HG03280 (cell line): Measurements from ENCODE around the gene CSNK1D.

Experiments
- ATAC-seq: cut with Tn5 transposase; IDR thresholded peaks from one replicate; pipeline ENCODE4 v1.9.1; 2021; ENCODE audit warnings: mild to moderate bottlenecking, moderate library complexity; ENCODE audit not compliant: unreplicated experiment

CSNK1D gene

DNA sequence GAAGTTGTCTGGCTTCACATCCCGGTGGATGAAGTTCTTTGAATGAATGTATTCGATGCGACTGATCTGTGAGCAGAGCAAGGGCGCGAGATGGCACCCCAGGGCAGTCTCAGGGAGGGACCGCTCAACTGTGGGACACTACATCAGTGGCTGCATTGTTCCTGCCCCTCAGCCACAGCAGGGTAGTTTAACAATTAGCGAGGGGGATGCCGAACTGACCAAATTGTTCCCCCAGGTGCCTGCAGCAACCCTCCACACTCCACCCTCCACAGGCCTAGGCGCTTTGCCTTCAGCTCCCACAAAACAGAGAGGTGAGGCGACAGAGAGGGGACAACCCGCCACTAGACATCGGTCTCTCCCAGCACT, 20.3 kb downstream of the CSNK1D start:
- no peak for ATAC-seq

DNA sequence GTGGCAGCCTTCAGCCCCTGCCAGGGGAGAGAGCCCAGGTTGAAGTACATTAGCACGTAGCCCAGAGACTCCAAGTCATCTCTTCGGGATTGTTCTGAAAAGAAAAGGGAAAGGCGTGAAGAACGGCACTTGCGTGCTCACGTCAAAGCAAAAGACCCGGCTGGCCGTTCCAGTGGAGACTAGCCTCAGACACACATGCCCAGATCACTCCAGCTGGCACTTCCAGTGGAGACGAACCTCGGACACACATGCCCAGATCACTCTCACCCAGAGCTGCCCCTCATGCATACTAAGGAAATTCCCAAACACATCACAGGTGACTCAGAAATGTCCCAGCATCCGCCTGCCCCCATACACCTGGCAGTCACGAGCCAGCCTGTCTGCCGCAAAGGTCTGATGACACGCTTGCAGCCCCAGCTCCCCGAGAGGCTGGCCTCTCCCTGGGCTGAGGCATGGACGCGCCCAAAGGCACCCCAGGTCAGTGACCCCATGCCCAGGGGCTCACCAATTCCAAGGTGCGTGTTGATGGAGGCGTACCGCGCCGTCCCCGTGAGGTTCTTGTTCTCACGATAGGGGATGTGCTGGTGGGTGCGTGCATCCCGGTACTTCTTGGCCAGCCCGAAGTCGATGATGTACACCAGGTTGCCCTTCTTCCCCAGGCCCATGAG, 20.9 kb downstream of the CSNK1D start:
- no peak for ATAC-seq

DNA sequence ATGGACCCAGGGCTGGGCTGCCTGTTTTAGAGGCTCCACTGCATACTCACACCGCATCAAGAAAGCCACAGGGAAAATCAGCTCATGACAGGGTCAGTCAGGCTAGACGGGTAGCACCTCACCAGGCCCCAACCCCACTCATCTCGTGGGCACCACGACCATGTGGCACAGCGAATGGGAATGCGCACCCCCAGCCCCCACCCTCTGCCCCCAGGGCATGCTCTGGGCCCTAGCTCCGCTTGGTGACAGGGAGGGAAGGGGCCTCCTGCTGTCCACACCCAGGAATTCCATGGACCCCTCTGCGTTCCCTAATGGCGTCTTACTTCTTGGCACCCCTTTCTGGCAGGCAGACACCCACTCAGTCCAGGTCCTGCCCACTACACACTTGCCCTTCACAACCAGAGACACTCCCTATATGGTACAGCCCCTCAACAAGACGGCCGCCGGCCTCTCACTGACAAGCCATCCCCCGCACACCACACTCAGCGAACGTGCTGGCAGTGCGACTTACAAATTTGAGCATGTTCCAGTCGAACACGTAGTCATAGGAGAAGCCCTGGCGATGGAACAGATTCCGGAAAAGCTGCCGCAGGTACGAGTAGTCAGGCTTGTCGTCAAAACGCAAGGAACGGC, 22.5 kb downstream of the CSNK1D start:
- no peak for ATAC-seq

DNA sequence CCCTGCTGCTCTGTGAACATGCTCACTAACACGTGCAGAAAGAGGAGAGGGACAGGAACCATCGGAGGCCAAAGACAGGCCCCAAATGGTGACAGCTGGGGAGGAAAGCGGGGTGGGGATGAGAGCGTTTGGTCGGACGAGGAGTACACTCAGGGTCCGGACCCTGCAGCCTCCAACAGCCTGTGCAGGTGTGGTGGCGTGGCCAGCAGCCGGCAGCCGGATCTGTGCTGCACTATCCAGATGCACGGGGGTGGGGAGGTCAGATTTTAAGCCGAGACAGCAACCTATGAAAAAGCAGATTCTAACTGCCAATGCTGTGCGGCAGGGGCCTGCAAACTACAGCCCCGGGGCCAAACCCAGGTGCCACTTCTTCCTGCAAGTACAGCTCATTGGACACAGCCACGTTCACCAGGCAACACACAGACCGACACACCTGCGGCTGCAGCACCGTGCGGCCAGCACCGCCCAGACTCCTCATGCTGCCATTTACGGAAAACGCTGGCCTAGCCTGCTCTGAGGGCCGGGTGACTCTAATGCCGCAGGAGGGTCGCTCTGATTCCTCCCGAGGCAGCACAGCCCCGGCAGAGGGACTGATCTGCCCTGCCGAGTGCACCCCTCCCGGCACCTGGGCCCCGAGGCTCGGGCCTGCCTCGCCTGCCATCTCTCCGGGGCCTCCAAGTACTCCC, 23.5 kb downstream of the CSNK1D start:
- no peak for ATAC-seq

DNA sequence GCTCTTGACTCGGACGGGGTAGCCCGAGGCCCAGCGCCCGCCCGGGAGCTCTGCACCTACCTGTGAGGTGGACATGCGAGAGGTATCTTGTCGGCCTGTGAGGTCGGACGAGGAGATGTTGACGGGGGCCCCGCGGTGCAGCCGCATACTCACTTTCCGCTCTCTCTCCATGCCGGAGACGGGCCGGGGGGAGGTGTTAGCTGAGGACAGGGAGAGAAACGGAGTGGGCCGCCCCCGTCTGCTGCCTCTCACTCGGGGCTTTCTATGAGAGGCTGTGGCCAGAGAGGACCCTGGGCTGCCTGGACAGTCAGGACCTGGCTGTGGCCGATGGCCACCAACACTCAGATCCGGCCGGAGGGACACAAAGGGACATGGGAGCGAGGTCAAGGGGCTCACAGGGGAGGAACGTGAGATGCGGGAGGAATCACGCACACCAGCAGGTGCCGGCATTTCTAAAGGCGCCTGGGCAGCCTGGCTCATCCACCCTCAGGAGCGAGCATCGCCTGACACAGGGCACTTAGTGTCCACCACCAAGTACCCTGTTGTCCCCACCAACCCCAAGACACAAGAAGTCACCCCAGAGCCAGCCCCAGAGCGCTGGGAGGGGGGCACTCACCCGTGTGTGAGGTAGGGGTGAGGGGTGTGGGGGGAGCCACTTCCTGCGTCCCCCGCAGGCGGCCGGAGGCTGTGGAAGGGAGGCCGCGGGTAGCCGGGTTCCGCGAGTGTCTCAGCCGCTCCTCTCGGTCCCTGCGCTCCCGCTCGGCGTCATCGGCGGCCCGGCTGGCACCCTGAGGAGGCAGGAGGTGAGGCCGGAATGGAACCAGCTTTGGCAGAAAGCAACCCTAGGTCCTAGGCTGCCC, 24.5 kb downstream of the CSNK1D start:
- ATAC-seq = no peak

DNA sequence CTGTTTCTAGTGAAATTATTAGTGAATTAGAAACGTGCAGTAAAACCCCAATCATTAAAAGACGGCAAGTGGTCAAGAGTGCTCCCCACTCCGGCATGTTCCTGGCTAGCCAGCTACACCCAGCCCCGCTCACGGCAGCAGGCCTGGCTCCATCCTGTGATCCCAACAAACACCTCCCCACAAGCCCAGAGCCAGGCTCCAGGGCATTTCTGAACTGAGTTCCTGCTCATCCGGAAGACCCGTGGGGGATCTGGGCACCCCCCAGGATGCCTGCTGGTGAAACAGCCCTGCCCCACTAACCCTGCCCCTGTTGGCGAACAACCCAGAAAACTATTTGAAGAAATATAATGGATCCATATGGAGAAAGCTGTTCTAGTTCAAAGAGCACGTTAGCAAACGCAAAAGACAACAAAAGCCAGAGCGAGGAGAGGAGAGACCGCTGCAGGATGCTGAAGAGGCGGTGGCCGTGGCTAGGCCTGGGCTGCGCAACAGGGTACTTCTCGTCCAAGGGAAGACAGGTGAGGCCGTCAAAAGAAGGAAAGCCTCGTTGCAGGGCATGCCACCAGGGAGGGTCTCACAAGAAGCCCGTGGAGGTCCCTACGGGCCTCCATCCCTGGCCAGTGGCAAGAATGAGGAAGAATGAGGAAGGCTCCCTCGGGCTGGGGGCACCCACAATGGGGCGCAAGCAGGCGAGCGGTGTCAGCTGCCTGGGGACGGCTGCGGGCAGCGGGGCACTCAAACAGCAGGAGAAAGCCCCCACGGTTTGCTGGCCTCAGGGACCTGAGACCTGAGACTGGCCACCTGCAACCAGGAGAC, 25.4 kb downstream of the CSNK1D start:
- ATAC-seq = no peak

DNA sequence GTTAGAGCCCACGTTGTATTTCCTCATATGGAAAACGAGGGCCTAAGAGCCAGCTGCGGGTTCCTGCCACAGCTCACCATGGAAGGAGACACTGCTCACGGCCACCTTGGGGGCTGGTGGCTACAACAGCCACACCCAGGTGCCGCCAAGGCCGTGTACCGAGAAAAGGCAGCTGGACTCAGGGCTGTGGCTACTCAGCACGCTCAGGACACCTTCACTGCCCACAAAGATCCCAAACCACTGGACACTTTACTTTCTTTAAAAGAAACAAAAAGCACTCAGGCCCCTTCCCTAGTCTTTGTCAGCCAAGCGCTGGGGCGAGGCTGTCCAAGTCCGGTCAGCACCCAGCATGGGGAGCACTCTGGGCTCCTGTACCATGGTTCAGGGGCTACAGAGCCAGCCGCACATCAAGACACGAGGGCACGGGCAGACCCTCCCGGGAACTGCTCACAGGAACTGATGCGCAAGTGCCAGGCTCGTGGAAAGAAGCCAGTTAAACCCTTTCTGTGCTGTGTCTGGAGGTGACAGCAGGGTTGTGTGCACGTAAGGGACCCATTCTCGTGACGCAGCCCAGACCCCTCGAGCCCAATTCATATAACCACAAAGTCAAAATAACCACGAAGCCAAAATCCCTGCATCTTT, 26.2 kb downstream of the CSNK1D start:
- ATAC-seq = no peak

DNA sequence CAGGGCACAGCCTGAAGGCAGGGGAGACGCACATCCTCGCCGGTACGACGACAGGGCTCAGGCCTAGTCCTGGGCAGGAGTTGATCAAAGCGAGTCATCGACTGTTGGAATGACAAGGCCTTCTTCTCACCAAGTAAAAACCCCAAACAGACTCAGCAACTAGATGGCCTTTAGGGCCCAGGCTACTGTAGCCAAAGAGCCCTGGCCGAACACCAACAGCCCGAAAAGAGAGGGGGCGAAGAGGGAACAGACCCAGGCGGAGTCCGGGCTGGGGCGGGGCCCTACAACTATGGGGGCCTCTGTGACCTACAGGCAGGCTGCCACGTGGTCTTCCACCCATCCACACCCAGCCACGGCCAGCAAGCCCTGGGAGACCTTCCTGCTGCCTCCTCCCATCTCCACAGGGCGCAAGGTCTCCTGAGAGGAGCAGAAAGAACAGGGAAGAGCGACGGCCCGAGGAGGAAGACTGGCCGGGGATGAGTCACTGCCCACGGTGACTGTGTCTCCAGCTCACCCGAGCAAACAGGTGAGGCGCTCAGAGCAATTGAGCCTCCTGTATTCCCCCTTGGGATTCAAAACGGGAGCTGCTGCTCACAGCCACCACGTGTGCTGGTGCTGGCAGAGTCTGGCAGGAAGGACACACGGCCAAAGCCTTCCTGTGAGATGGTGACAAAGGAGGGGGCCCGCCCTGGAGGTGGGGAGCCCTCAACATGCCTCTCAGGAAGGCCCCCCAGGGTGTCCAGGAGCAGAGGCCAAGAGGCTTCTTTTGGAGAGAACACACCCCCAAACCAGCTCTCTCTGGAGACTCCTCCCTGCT, 26.9 kb downstream of the CSNK1D start:
- no peak for ATAC-seq

DNA sequence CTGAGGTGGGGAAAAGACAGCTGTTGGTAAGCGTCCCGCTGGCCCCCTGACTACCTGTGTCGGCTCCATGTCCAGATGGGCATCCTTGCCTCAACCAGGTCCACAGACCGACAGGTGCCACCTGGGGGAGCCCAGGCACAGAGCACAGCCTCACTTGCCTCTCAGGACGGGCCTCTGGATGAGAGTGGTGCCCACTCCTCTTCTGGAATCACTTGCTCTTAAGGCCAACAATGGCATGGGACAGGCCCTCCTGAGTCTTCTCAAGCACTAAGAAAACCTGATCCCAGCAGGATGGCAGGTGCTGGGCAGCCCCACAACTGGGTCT, 27.5 kb downstream of the CSNK1D start:
- ATAC-seq = no peak

DNA sequence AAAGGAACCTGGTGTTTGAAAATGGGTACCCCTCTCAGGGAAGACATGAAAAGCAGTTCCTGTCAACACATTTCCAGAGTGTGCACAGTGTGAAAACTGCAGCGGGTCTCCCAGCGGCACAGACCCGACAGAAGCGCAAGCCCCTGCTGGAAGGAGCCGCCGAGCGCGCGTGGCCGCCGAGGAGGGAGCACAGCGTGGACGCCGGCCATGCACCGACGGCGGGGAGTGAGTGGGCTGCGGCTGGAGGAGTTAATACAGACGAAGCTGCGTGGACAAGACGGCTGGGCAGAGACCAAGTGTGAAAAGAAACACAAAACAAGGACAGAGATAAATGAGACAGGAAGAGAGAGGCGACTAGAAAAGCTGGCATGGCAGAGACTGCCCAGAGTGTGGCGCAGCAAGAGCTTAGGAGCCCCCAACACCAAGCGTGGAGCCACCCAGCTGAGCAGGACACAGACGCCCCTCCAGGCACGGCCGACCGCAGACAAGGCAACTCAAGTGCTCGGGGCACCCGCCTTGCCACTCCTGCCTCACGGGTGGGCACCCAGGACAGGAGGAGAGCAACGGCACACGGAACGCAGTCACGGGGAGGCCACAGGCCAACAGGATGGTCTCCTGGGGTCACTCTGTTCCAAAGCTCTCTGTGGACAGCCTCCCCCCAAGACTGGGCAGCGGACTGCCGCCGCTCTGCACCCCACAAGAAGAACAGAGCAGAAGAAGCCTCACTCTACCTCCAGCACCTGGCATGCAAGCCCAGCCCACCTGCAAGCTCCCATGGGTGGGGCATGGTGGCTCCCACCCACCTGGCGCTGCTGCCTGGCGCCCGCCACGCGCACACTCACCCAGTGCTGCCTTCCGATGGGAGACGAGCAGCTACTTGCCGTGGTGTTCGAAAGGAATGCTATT, 28.1 kb downstream of the CSNK1D start:
- ATAC-seq = no peak

DNA sequence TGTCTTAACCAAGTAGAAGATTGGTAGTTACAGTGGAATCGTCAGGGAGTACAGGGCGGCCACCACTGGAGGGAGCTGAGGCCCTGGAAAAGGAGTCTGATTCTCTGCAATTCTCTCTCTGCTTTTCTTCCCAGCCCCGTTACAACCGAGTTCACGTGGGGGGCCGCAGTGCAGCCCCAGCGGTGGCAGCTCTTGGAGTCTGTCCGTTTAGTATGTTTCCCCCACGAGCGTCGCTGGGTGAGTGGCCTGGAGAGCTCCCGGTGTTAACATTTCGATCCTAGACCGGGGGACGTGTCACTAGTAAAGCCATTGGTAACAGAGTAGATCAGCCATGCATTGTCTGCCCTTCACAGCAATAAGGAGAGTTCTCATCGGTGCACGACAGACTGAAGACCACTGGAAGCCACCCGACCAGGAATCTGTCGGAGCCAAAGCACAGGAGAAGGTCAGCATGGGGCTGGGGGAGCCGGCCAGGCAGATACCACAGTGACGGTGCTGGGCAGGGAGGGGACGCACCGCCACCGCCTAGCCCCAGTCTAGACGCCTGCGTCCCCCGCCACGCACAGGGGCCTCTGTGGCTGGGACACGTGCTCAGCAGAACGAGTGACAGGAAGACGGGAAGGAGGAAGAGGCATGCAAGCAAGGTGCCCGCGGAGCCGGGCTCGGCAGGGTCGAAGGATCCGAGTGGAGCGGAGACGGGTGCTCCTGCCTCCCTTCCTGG, 28.9 kb downstream of the CSNK1D start:
- ATAC-seq = no peak

DNA sequence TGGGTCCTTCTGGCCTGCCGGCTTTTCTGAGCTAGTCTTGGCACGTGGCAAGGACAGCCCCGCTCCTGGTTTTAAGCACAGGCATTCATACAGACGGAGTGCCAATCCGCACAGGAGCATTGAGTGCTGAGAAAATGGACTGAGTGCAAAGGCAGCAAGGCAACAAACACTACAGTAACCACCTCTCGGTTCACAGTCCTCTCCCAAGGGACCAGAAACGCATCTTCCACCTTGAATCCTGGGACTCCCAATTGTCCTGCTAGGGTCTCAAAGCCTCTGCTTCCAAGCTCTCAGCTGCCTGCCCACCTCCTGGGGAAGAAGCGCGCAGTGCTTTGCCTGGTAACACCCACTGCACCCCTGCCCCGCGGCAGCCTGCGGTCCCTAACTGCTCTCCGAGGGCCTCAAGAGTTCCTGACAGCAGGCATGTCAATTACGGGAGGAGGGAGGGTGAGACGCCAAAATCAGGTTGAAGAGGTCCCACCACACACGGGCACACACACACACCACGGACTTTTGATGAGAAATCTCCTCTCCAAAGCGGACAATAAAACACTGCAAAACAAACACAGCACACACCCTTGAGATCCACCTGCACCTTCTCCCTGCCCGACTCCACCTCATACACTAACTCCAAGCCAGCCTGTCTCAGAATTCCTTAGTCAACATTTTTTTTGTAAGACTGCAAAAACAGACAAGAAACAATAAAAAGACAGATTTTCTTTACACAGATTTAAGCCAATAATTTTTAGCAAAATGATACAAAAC, 29.7 kb downstream of the CSNK1D start:
- ATAC-seq = no peak

DNA sequence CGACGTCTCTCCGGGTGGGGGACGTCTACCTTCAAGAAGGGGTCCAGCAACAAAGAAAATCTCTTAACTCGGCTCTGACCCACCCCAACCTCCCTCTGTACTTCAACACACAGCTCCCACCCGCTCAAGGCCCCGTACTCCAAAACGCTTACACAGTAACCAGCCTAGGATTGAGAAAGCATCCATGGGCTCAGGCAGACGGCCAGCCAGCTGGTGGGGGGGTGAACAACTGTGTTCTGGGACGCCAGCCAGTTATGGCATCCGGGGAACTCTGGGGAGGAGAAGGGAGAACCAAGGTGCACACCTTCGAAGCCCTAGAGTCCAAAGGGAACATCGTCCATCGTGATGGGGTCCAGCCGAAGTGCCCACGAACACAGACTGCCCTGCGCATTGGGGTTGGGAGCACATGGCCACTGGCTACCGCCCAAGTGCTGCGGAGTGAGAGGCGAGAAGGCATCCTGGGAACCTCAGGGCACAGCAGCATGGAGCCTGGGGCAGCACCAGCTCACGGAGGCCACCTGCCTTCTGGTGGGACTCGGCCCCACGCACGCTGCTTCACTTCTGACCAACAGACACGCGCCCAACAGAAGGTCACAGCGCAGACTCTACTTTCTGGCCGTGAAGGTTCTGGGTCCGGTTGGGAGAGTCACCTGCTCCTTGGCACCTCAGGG, 30.4 kb downstream of the CSNK1D start:
- no peak for ATAC-seq

DNA sequence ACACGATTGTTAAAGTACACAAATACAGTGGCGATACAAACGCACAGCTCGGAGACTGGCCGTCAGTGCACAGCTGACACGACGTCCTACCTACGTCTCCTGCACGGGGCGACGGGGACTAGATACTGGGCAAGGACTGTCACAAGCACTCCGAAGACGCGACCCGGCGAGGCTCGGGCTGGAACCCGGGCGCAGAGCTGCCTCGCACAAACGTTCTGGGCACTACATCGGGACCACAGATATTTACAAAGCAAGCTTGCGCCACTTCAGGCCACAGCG, 30.9 kb downstream of the CSNK1D start:
- ATAC-seq = no peak

DNA sequence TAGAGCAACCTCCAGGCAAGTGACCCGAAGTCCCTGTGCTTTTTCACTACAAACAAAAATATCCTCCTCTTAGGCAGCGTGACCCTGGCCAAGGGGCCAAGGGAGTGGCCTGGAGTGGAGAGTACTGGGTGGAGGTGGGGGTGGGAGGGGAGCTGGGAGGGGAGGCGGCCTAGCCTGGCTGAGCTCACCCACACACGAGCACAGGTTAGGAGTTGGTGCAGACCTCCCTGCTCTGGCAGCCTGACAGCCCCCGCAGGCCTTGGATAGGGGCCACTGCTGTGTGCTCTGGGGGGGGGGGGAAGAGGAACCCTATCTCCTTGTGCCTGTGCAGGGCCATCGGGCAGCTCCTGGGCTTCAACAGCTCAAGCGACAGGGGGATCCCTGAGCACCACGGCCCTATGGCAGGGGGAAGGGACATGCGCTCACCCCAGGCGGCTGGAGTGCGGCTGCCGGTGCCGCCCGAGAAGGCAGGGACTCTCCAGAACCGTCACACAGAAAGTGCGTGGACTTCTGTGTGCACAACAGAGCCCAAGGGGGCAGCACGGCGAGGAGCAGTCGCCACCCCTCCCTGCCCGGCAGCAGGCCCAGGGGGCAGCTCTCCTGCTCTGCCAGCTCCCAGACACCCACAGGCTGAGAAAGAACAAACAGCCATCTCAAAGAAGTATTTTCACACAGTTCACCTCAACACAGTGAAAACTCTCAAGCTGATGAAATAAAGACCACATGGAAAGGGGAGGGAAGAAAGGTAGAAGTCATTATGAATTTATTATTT, 31.4 kb downstream of the CSNK1D start:
- ATAC-seq = no peak
